HUES64 (cell line): ENCODE measurements around the gene YWHAH.

Experiments
- H3K27ac ChIP-seq: 2 replicates; pipeline ENCODE4 v1.7.0; 2013; ENCODE audit warnings: low read depth, low read length, inconsistent platforms
- H3K27me3 ChIP-seq: 2 replicates; pipeline ENCODE4 v1.6.1; 2013; ENCODE audit warnings: mild to moderate bottlenecking, low read length; ENCODE audit not compliant: insufficient read depth
- H3K36me3 ChIP-seq: 2 replicates; pipeline ENCODE4 v1.6.1; 2013; ENCODE audit warnings: mild to moderate bottlenecking, low read length; ENCODE audit not compliant: insufficient read depth
- H3K4me1 ChIP-seq: 2 replicates; pipeline ENCODE4 v1.6.1; 2013; ENCODE audit warnings: mild to moderate bottlenecking, low read length, moderate library complexity; ENCODE audit not compliant: insufficient read depth
- H3K4me3 ChIP-seq: 2 replicates; pipeline ENCODE4 v1.5.1; 2013; ENCODE audit warnings: mild to moderate bottlenecking, low read length, moderate library complexity
- H3K9ac ChIP-seq: 2 replicates; pipeline ENCODE4 v1.6.1; 2013; ENCODE audit warnings: mild to moderate bottlenecking, low read depth, low read length
- H3K9me3 ChIP-seq: 2 replicates; pipeline ENCODE4 v1.6.1; 2013; ENCODE audit warnings: low read depth, low read length; ENCODE audit not compliant: insufficient read depth
- WGBS: fragments of 150-250, 120-280 bp; methylation state at CpG from one replicate; pipeline ENCODE4 v1.1.7; 2013; ENCODE audit warnings: missing lambda C conversion rate; 5-methylcytosine and 5-hydroxymethylcytosine counted together

The YWHAH gene

DNA sequence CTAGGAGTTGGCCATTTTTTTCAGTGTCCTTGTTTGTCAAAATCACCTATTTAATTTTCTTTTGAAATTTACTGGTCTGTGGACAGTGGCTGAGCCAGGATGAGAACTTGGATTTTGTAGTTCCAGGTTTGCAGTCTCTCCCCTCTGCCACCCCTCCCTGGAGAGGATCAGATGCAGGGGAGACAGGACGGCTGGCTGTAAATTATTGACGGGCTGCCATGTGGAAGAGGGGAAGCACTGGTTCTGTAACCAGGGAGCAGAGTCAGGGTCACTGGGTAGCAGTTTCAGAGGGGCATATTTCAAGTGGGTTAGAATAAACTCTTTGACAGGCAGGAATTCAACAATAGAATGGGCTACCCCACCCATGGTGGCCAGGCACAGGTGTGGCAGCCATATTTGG lies 20.6 kb upstream of the YWHAH start:
- H3K9me3 ChIP-seq = no peaks in the 10 kb centered on the region
- 91% methylated on average over 2 of the region's 2 CpGs for WGBS
- no peak overlapping the region for H3K27ac ChIP-seq
- H3K9ac ChIP-seq = no peak overlapping the region
- no peaks in the 10 kb centered on the region for H3K27me3 ChIP-seq
- H3K4me1 ChIP-seq = no peaks in the 10 kb centered on the region
- H3K36me3 ChIP-seq = no peaks in the 10 kb centered on the region
- H3K4me3 ChIP-seq = no peak overlapping the region

- Histone ChIP-seq H3K9ac (no peak overlapping the region), H3K36me3 (no peaks in the 10 kb centered on the region), H3K27ac (no peak overlapping the region), H3K9me3 (no peaks in the 10 kb centered on the region), H3K27me3 (no peaks in the 10 kb centered on the region), H3K4me1 (no peaks in the 10 kb centered on the region), H3K4me3 (no peak overlapping the region)
- 91% methylated on average over 1 of the region's 1 CpG for WGBS
Measured at GRCh38 chr22:31925056-31925455, 19.3 kb upstream of the YWHAH start.

DNA sequence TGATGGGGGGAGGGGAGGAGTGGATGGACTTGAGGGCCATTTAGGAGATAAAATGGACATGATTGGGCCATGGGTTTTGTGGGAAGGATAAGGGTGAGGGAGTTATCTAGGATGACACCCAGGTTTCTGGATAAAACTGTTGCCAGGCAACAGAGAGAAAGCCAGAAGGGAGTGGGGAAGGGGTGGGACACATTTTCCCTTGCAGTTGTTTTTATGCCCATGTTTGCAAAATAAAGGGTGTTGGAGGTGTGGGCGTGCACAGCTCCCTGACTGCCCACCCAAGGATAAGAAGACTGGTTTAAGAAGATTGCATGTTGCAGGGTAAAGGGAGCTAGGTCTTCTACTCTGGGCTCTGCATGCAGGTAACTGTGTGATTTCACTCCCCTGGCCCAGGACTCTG lies 18.3 kb upstream of the YWHAH start:
- no peaks in the 10 kb centered on the region for H3K4me1 ChIP-seq
- 67% methylated on average over 1 of the region's 1 CpG for WGBS
- H3K4me3 ChIP-seq = no peak overlapping the region
- no peaks in the 10 kb centered on the region for H3K36me3 ChIP-seq
- no peak overlapping the region for H3K27ac ChIP-seq
- H3K9ac ChIP-seq = no peak overlapping the region
- H3K27me3 ChIP-seq = no peaks in the 10 kb centered on the region
- H3K9me3 ChIP-seq = no peaks in the 10 kb centered on the region

GRCh38 chr22:31926969-31927368 lies 17.4 kb upstream of the YWHAH start:
- no peak overlapping the region for H3K27ac ChIP-seq
- H3K4me3 ChIP-seq = no peak overlapping the region
- no peaks in the 10 kb centered on the region for H3K4me1 ChIP-seq
- no peaks in the 10 kb centered on the region for H3K9me3 ChIP-seq
- no peaks in the 10 kb centered on the region for H3K27me3 ChIP-seq
- no peaks in the 10 kb centered on the region for H3K36me3 ChIP-seq
- no peak overlapping the region for H3K9ac ChIP-seq

GRCh38 chr22:31927562-31927961 lies 16.8 kb upstream of the YWHAH start:
- 85% methylated on average over 3 of the region's 3 CpGs for WGBS
- Histone ChIP-seq H3K9ac (no peak overlapping the region), H3K4me3 (no peak overlapping the region), H3K9me3 (no peaks in the 10 kb centered on the region), H3K36me3 (no peaks in the 10 kb centered on the region), H3K27me3 (no peaks in the 10 kb centered on the region), H3K27ac (no peak overlapping the region), H3K4me1 (no peaks in the 10 kb centered on the region)

DNA sequence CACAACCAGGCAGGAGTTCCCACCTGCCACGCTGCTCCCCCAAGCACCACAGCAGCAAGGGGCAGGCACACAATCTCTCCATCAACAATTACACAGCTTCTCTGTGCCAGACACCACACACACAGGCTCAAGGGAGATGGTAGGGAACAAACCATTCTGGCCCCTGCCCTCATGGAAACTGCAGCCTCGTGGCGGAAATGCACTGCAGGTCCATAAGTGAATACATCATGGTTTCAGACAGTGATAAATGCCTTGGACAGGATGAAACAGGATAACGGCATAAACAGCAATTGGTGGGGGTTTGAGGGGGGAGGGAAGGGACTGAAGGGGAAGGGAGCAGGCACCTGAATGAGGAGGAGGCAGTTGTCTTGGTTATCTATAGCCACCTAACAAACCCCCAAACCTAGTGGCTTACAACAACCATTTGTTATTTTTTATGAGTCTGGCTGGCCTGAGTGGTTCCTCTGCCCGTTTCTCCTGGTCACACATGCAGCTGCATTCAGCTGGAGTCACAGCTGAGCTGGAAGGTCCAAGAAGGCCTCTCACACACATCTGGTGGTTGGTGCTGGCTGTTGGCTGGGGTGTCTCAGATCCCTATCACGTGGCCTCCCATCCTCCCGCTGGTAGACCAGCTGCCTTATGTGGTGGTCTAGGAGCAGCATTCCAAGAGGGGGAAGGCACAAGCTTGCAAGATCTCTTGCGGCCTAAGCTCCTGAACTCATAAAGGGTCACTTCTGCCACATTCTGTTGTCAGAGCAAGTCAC lies 15.0 kb upstream of the YWHAH start:
- no peak overlapping the region for H3K9ac ChIP-seq
- no peaks in the 10 kb centered on the region for H3K9me3 ChIP-seq
- H3K36me3 ChIP-seq = no peaks in the 10 kb centered on the region
- 91% methylated on average over 8 of the region's 8 CpGs for WGBS
- H3K27me3 ChIP-seq = no peaks in the 10 kb centered on the region
- H3K4me1 ChIP-seq = no peaks in the 10 kb centered on the region
- H3K4me3 ChIP-seq = no peak overlapping the region
- no peak overlapping the region for H3K27ac ChIP-seq

GRCh38 chr22:31932863-31933262 lies 11.5 kb upstream of the YWHAH start:
- H3K36me3 ChIP-seq = no peaks in the 10 kb centered on the region
- no peaks in the 10 kb centered on the region for H3K9me3 ChIP-seq
- peaks cover 4% of the 10 kb centered on the region for H3K4me1 ChIP-seq
- H3K4me3 ChIP-seq = no peak overlapping the region
- H3K27me3 ChIP-seq = no peaks in the 10 kb centered on the region
- H3K27ac ChIP-seq = no peak overlapping the region
- 87% methylated on average over 5 of the region's 5 CpGs for WGBS
- H3K9ac ChIP-seq = no peak overlapping the region

GRCh38 chr22:31933406-31933805 lies 10.9 kb upstream of the YWHAH start:
- no peaks in the 10 kb centered on the region for H3K27me3 ChIP-seq
- peaks cover 4% of the 10 kb centered on the region for H3K4me1 ChIP-seq
- H3K9ac ChIP-seq = no peak overlapping the region
- no peak overlapping the region for H3K27ac ChIP-seq
- 93% methylated on average over 6 of the region's 6 CpGs for WGBS
- H3K36me3 ChIP-seq = no peaks in the 10 kb centered on the region
- no peak overlapping the region for H3K4me3 ChIP-seq
- no peaks in the 10 kb centered on the region for H3K9me3 ChIP-seq

DNA sequence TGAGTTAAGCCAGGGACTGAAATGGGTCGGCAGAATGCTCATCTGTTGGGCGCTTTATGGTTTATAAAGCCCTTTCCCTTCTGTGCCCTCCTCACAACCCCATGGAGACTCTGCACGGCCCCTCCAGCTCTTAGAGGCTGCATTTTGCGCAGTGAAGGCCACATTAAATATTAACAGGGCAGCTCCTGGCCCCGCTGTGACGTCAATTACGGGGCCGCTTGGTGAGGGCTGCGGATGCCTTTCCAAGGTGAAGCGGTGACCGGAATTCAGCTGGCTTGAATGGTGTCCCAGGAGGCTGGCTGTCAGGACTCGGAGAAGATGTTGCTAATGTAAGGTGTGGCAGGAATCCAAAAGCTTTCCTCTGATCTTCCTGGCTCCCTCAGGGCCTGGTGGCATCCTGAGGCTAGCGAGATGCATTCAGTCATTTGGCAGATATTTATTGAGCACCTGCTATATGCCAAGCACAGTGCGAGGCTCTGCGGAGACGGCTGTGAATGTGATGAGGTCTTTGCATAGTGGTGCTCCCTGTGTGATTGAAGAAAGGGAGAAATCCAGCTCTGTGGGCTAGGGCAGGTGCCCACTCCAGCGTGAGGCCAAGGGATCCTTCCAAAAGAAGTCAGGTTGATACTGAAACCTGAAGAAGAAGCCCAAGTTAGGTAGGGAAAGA lies 10.4 kb upstream of the YWHAH start:
- Histone ChIP-seq H3K4me3 (no peak overlapping the region), H3K27me3 (no peaks in the 10 kb centered on the region), H3K9me3 (no peaks in the 10 kb centered on the region), H3K27ac (no peak overlapping the region), H3K4me1 (peaks cover 4% of the 10 kb centered on the region), H3K9ac (no peak overlapping the region), H3K36me3 (no peaks in the 10 kb centered on the region)
- 93% methylated on average over 17 of the region's 17 CpGs for WGBS

- Histone ChIP-seq H3K9me3 (no peaks in the 10 kb centered on the region), H3K9ac (no peak overlapping the region), H3K27me3 (no peaks in the 10 kb centered on the region), H3K4me1 (peaks cover 4% of the 10 kb centered on the region), H3K4me3 (no peak overlapping the region), H3K27ac (no peak overlapping the region), H3K36me3 (no peaks in the 10 kb centered on the region)
- 60% methylated on average over 4 of the region's 4 CpGs for WGBS
Measured at GRCh38 chr22:31935961-31936635, 8.2 kb upstream of the YWHAH start.

GRCh38 chr22:31937341-31937740 lies 7.0 kb upstream of the YWHAH start:
- peaks cover 4% of the 10 kb centered on the region for H3K4me1 ChIP-seq
- WGBS = 77% methylated on average over 3 of the region's 3 CpGs
- no peak overlapping the region for H3K27ac ChIP-seq
- no peak overlapping the region for H3K4me3 ChIP-seq
- no peaks in the 10 kb centered on the region for H3K27me3 ChIP-seq
- H3K9ac ChIP-seq = no peak overlapping the region
- no peaks in the 10 kb centered on the region for H3K9me3 ChIP-seq
- no peaks in the 10 kb centered on the region for H3K36me3 ChIP-seq
